ENCODE results near the gene GGN. TPM values are rescaled to one million over a fixed set of nuclear protein-coding genes. Genes with fewer than 3 reads are reported as not detected.

GGN gene
- total RNA-seq, 2 experiments from 2014 or later: not detected

GRCh38 chr19:38392707-38393308 is 5.0 kb upstream of the GGN start:
- ATAC-seq (no peak), DNase-seq (peak; percentile 34)
- ChIA-PET CTCF (interaction anchor here (2.8 kb wide), 1 partner anchor 10 kb away, joined by 21 read pairs; the partner anchor contains the start of gene FAM98C), POLR2A (interaction anchor here (0.8 kb wide), 1 partner anchor 18 kb away, joined by 3 read pairs; the partner anchor contains the start of gene PSMD8)
- TF ChIP-seq, protein P1, sequence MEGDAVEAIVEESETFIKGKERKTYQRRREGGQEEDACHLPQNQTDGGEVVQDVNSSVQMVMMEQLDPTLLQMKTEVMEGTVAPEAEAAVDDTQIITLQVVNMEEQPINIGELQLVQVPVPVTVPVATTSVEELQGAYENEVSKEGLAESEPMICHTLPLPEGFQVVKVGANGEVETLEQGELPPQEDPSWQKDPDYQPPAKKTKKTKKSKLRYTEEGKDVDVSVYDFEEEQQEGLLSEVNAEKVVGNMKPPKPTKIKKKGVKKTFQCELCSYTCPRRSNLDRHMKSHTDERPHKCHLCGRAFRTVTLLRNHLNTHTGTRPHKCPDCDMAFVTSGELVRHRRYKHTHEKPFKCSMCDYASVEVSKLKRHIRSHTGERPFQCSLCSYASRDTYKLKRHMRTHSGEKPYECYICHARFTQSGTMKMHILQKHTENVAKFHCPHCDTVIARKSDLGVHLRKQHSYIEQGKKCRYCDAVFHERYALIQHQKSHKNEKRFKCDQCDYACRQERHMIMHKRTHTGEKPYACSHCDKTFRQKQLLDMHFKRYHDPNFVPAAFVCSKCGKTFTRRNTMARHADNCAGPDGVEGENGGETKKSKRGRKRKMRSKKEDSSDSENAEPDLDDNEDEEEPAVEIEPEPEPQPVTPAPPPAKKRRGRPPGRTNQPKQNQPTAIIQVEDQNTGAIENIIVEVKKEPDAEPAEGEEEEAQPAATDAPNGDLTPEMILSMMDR (IDR thresholded peaks at IDR 0.05): no peak
- peaks cover 24% of the 10 kb centered on the region for H3K27me3 Mint-ChIP-seq
- H3K27ac Mint-ChIP-seq: no peak overlapping the region
- no peaks in the 10 kb centered on the region for H3K9me3 Mint-ChIP-seq
- peaks cover 5% of the 10 kb centered on the region for H3K36me3 Mint-ChIP-seq (ENCODE audit: low read depth)
- H3K4me1 Mint-ChIP-seq (ENCODE audit: low read depth): peaks cover 28% of the 10 kb centered on the region
- H3K4me3 Mint-ChIP-seq: no peak overlapping the region
- intact Hi-C loops (cut with micrococcal nuclease): no loop called here

GRCh38 chr19:38391911-38392464 is 4.2 kb upstream of the GGN start:
- Mint-ChIP-seq H3K36me3 (ENCODE audit: low read depth) (peaks cover 8% of the 10 kb centered on the region), H3K4me1 (ENCODE audit: low read depth) (peaks cover 33% of the 10 kb centered on the region), H3K4me3 (no peak overlapping the region), H3K27ac (no peak overlapping the region), H3K9me3 (no peaks in the 10 kb centered on the region), H3K27me3 (peaks cover 28% of the 10 kb centered on the region)
- ChIA-PET POLR2A (no interaction called here), CTCF (interaction anchor here (2.8 kb wide), 1 partner anchor 11 kb away, joined by 21 read pairs; the partner anchor contains the start of gene FAM98C)
- DNase-seq (no peak), ATAC-seq (no peak)
- intact Hi-C loops (cut with micrococcal nuclease): no loop called here
- TF ChIP-seq, protein P1 (IDR thresholded peaks at IDR 0.05): no peak

- POLR2A ChIA-PET: no interaction called here
- intact Hi-C loops (cut with micrococcal nuclease): no loop called here
- TF ChIP-seq, protein P1 (IDR thresholded peaks at IDR 0.05): no peak
- CTCF ChIA-PET: interaction anchor here (0.9 to 2.5 kb wide), 2 partner anchors 13 to 543 kb away, joined by 3 to 13 read pairs; partner anchors contain the start of gene FAM98C
- Mint-ChIP-seq H3K9me3 (no peaks in the 10 kb centered on the region), H3K4me3 (no peak overlapping the region), H3K36me3 (ENCODE audit: low read depth) (peaks cover 4% of the 10 kb centered on the region), H3K27ac (no peak overlapping the region), H3K27me3 (peaks cover 28% of the 10 kb centered on the region), H3K4me1 (ENCODE audit: low read depth) (peaks cover 29% of the 10 kb centered on the region)
- ATAC-seq: no peak
- no peak for DNase-seq
Observed at GRCh38 chr19:38389957-38390924, 2.4 kb upstream of the GGN start.

DNA sequence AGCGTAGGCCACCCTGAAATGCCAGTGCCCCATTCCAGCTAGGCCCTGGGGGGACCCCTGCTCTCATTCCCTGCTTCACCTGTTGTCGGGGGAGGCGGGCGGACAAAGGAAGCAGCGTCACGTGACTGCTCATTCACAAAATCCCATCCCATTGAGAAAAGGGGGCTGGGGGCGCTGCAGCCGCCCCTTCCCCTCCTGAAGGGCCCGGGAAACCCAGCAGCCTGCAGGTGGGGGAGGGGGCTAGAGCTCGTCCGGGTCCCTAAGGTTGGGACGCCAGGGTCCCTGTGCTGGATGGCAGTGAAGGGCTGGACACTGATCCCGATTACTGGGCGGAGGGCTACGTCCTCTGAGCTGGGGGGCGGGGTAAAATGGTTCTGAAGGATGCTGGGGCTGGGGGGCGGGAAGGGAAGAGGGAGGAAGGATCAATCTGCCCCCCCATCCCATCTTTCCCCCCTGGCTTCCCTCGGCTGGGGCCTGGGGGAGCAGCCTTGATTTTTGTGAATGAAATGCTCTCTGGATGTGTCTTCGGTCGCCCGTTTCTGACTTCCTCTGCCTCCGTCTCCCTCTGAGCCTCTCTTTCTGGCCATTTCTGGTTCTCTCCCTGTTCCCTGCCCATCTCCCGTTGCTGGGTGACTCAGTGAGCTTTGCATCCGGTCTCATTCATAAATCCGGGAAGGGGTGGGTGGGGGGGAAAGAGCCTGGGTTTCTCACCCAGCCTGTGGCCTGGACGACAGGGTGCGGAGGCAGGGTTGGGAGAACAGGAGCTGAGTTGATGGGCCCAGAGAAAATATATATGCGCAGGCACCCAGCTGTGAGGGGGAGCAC is 1.5 kb upstream of the GGN start:
- ATAC-seq (no peak), DNase-seq (no peak)
- ChIA-PET POLR2A (interaction anchor here (1.5 kb wide), 1 partner anchor 10 kb away, joined by 5 read pairs; no protein-coding TSS in a partner anchor), CTCF (interaction anchor here (0.9 to 2.5 kb wide), 2 partner anchors 14 to 544 kb away, joined by 3 to 13 read pairs; partner anchors contain the start of gene FAM98C)
- Mint-ChIP-seq H3K4me1 (ENCODE audit: low read depth) (peaks cover 27% of the 10 kb centered on the region), H3K27me3 (peaks cover 28% of the 10 kb centered on the region), H3K4me3 (peak overlapping the region; percentile 24), H3K27ac (no peak overlapping the region), H3K9me3 (no peaks in the 10 kb centered on the region), H3K36me3 (ENCODE audit: low read depth) (peaks cover 12% of the 10 kb centered on the region)
- TF ChIP-seq, protein P1 (IDR thresholded peaks at IDR 0.05): no peak
- intact Hi-C loops (cut with micrococcal nuclease): no loop called here
